AG10803 (cell line): ENCODE data around the gene SPSB1.

Experiments
- DNase-seq: peaks from one replicate; pipeline ENCODE4 v3.0.0; 2010; ENCODE audit warnings: low read depth
- H3K4me3 ChIP-seq: 2 replicates; pipeline ENCODE4 v1.5.1; 2011; ENCODE audit warnings: mild to moderate bottlenecking, low read length, control low read depth
- CTCF ChIP-seq: conservative IDR thresholded peaks from 2 replicates; pipeline ENCODE4 v1.5.1; 2011; ENCODE audit warnings: mild to moderate bottlenecking, low read length, control low read depth, inconsistent platforms

Gene SPSB1

GRCh38 chr1:9344426-9345200 lies 51.9 kb downstream of the SPSB1 start:
- no peak for DNase-seq
- no peak for TF ChIP-seq CTCF
- no peak overlapping the region for H3K4me3 ChIP-seq

GRCh38 chr1:9345471-9345870 lies 52.8 kb downstream of the SPSB1 start:
- no peak for TF ChIP-seq CTCF
- no peak for DNase-seq
- H3K4me3 ChIP-seq, result no peak overlapping the region

GRCh38 chr1:9345922-9346321 lies 53.2 kb downstream of the SPSB1 start:
- no peak for DNase-seq
- H3K4me3 ChIP-seq, result no peak overlapping the region
- TF ChIP-seq CTCF, result no peak

GRCh38 chr1:9346566-9346965 lies 53.9 kb downstream of the SPSB1 start:
- TF ChIP-seq CTCF, result no peak
- H3K4me3 ChIP-seq, result no peak overlapping the region
- DNase-seq, result no peak

- no peak overlapping the region for H3K4me3 ChIP-seq
- no peak for TF ChIP-seq CTCF
- DNase-seq, result no peak
These were observed 54.6 kb downstream of the SPSB1 start for GRCh38 chr1:9347095-9347850.

- DNase-seq, result peak; percentile 40
- no peak for TF ChIP-seq CTCF
These were observed 56.7 kb downstream of the SPSB1 start for GRCh38 chr1:9349331-9349851.

More at GRCh38 chr1:9349331-9349851, 56.7 kb downstream of the SPSB1 start:
- H3K4me3 ChIP-seq, result no peak overlapping the region
